ENCODE data around the gene PLA2R1. TPM values are rescaled to one million over a fixed set of nuclear protein-coding genes. Genes with fewer than 3 reads are reported as not detected.
"Not testable (repeated sequence)": the region's sequence is repeated elsewhere in the genome, so short reads cannot be mapped to it uniquely, and the experiment has no call there.

Gene PLA2R1
- polyA plus RNA-seq, 3 donors: not detected

- Mint-ChIP-seq H3K9me3 (no peaks in the 10 kb centered on the region), H3K27ac (no peak overlapping the region), H3K4me1 (no peaks in the 10 kb centered on the region), H3K36me3 (no peaks in the 10 kb centered on the region), H3K27me3 (ENCODE audit: low read depth in 3 of 3) (no peaks in the 10 kb centered on the region), H3K4me3 (no peak overlapping the region)
- Histone ChIP-seq H3K79me2 (ENCODE audit: insufficient read depth, low read length) (no peaks in the 10 kb centered on the region), H3K36me3 (replicated peaks in 1 of 2; ENCODE audit: control insufficient read depth in 1 of 2, insufficient read depth in 2 of 2, low read length in 2 of 2) (no peaks in the 10 kb centered on the region), H3K9ac (ENCODE audit: insufficient read depth, low read length, poor library complexity, severe bottlenecking) (no peak overlapping the region), H3K4me1 (ENCODE audit: control insufficient read depth in 1 of 2, insufficient read depth in 2 of 2, low read length in 2 of 2) (no peaks in the 10 kb centered on the region), H2AFZ (ENCODE audit: insufficient read depth, low read depth, low read length, poor library complexity, severe bottlenecking) (no peak overlapping the region), H3K27ac (ENCODE audit: low read depth in 1 of 2, low read length in 2 of 2) (no peak overlapping the region), H3K4me3 (replicated peaks in 1 of 3; ENCODE audit: low read depth in 2 of 3, low read length in 3 of 3) (no peak overlapping the region), H3K9me3 (replicated peaks in 1 of 2; ENCODE audit: control insufficient read depth in 1 of 2, insufficient read depth in 1 of 2, low read length in 2 of 2) (no peaks in the 10 kb centered on the region), H4K20me1 (ENCODE audit: insufficient read depth, low read length) (no peaks in the 10 kb centered on the region), H3K27me3 (ENCODE audit: control insufficient read depth in 2 of 2, insufficient read depth in 2 of 2, low read length in 2 of 2) (no peaks in the 10 kb centered on the region), H3K4me2 (replicated peaks; ENCODE audit: extremely low read depth, low read length, poor library complexity, severe bottlenecking) (no peak overlapping the region)
- 100% methylated on average over 3 of the region's 7 CpGs for WGBS (ENCODE audit: insufficient coverage)
- intact Hi-C loops (cut with micrococcal nuclease): no loop called here
- no peak for TF ChIP-seq CTCF (IDR thresholded peaks at IDR 0.05)
- DNase-seq: peak; percentile 18 to 42 (median 34)
These were observed 90.9 kb downstream of the PLA2R1 start for GRCh38 chr2:159971365-159972152.

DNA sequence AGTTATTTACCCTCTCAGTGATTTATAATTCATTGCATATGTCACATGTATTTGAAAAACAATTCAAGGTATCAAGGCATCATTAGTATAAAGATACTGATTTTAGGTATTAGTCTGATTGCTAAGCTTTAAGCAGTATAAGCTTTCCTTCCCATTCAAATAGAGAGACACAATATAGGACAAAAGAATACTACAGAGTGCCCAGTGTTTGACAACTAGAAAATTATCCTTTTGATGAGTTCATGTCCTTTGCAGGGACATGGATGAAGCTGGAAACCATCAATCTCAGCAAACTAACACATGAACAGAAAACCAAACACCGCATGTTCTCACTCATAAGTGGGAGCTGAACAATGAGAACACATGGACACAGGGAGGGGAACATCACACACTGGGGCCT, 91.9 kb downstream of the PLA2R1 start:
- intact Hi-C loops (cut with micrococcal nuclease); H4K20me1 ChIP-seq (ENCODE audit: insufficient read depth, low read length); H3K27me3 Mint-ChIP-seq (ENCODE audit: low read depth in 3 of 3); H3K4me2 ChIP-seq (replicated peaks; ENCODE audit: extremely low read depth, low read length, poor library complexity, severe bottlenecking); H3K4me1 ChIP-seq (ENCODE audit: control insufficient read depth in 1 of 2, insufficient read depth in 2 of 2, low read length in 2 of 2); H3K27me3 ChIP-seq (ENCODE audit: control insufficient read depth in 2 of 2, insufficient read depth in 2 of 2, low read length in 2 of 2); DNase-seq; H2AFZ ChIP-seq (ENCODE audit: insufficient read depth, low read depth, low read length, poor library complexity, severe bottlenecking); H3K9me3 ChIP-seq (replicated peaks in 1 of 2; ENCODE audit: control insufficient read depth in 1 of 2, insufficient read depth in 1 of 2, low read length in 2 of 2); H3K27ac Mint-ChIP-seq; H3K9me3 Mint-ChIP-seq; H3K36me3 Mint-ChIP-seq; H3K4me3 ChIP-seq (replicated peaks in 1 of 3; ENCODE audit: low read depth in 2 of 3, low read length in 3 of 3); H3K4me3 Mint-ChIP-seq; H3K27ac ChIP-seq (ENCODE audit: low read depth in 1 of 2, low read length in 2 of 2); H3K79me2 ChIP-seq (ENCODE audit: insufficient read depth, low read length); H3K36me3 ChIP-seq (replicated peaks in 1 of 2; ENCODE audit: control insufficient read depth in 1 of 2, insufficient read depth in 2 of 2, low read length in 2 of 2); H3K9ac ChIP-seq (ENCODE audit: insufficient read depth, low read length, poor library complexity, severe bottlenecking); H3K4me1 Mint-ChIP-seq: not testable (repeated sequence)
- no CpG with 5 or more reads among the region's 1 CpG for WGBS (ENCODE audit: insufficient coverage)

All from CD14-positive monocyte (primary cell).